ENCODE measurements around the gene YARS1.

The YARS1 gene

DNA sequence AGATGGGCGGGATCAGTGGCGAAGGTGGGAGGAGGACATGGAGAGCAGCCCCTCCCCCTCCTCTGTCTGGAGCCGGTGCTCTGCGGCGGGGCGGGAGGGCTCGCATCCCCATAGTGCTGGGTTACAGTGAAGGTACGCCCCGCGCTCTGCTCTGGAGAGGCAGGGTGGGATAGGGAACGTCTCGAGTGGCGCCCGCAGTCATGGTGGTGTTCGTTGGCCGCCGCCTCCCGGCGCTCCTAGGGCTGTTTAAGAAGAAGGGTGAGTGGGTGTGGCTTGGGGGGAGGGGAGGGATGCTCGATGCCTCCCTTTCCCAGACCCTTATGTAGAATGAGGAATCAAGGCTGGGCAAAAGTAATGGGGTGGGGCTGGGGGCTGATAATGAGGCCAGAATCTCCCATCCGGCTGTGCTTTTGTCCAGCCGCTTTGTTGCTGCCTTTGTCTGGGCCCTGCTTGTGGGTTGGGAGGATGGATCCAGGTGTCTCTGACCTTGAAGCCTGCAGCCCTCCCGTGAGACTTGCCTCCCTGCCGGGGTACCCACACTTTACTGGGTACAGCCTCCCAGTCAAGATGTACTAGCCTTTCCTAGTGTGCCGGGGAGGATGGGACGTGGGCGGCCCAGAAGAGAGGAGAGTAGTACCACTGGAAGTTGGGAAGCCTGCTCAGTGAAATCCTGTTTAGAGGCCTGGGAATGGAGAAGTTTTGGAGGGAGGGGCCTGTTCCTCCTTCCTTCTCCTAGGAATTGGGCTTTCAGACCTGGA is 51.4 kb downstream of the YARS1 start:
- H3K4me3 ChIP-seq (ENCODE audit: control insufficient read depth, low read depth, low read length): no peak overlapping the region
- DNase-seq (ENCODE audit: low read depth): no peak
- TF ChIP-seq, protein P1, sequence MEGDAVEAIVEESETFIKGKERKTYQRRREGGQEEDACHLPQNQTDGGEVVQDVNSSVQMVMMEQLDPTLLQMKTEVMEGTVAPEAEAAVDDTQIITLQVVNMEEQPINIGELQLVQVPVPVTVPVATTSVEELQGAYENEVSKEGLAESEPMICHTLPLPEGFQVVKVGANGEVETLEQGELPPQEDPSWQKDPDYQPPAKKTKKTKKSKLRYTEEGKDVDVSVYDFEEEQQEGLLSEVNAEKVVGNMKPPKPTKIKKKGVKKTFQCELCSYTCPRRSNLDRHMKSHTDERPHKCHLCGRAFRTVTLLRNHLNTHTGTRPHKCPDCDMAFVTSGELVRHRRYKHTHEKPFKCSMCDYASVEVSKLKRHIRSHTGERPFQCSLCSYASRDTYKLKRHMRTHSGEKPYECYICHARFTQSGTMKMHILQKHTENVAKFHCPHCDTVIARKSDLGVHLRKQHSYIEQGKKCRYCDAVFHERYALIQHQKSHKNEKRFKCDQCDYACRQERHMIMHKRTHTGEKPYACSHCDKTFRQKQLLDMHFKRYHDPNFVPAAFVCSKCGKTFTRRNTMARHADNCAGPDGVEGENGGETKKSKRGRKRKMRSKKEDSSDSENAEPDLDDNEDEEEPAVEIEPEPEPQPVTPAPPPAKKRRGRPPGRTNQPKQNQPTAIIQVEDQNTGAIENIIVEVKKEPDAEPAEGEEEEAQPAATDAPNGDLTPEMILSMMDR (IDR thresholded peaks at IDR 0.05; ENCODE audit: control insufficient read depth, insufficient read depth, low read depth, low read length, missing control alignments): no peak

DNA sequence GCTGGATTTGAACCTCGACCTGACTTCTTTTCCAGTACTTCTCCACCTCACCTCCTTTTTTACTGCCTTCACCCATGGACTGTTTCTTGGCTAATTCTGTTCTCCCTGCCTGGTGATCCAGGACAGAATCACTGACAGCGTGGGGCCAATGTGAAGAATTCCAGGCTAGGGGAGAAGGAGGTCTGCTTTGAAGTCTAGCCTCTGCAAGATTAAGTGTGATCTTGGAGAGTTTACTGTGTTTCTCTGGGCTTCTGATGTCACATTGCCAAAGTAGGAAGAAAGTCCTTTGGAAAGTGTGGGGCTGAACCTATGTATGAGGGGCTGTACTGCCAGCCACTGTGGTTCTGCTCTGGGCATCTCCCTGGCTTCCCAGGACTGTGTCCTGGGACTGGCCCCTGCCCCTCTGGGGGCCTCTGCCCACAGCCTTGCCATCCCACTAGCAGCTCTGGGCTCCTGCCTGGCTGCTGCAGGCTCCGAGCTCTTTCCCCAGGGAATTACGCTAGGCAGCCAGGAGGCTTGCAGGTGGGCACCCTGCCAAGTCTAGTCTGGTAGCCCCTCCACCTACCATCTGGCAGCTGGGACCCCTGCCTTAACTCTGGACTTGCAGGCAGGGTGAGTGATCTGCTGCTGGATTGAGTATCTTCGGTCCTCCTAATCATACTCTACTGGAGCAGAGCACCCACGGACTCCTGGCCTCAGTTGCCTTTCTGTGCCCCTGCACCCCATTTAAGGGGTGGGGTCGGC is 52.2 kb downstream of the YARS1 start:
- TF ChIP-seq, protein P1 (IDR thresholded peaks at IDR 0.05; ENCODE audit: control insufficient read depth, insufficient read depth, low read depth, low read length, missing control alignments): no peak
- no peak overlapping the region for H3K4me3 ChIP-seq (ENCODE audit: control insufficient read depth, low read depth, low read length)
- DNase-seq (ENCODE audit: low read depth): no peak

DNA sequence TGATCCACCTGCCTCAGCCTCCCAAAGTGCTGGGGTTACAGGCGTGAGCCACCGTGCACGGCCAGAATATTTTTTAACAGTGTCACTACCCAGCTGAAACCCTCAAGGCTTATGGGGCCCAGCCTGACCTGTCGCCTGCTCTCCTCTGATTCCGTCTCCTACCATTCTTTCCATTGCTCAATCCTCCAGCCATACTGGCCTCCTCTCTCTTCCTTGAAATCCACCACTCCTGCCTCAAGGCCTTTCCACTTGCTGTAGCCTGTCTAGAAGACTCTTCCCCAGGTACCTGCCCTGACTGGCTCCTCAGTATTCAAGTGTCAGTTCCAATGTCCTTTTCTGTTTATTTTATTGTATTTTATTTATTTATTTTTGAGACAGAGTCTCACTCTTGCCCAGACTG is 53.9 kb downstream of the YARS1 start:
- TF ChIP-seq, protein P1 (IDR thresholded peaks at IDR 0.05; ENCODE audit: control insufficient read depth, insufficient read depth, low read depth, low read length, missing control alignments): no peak
- no peak overlapping the region for H3K4me3 ChIP-seq (ENCODE audit: control insufficient read depth, low read depth, low read length)
- no peak for DNase-seq (ENCODE audit: low read depth)

DNA sequence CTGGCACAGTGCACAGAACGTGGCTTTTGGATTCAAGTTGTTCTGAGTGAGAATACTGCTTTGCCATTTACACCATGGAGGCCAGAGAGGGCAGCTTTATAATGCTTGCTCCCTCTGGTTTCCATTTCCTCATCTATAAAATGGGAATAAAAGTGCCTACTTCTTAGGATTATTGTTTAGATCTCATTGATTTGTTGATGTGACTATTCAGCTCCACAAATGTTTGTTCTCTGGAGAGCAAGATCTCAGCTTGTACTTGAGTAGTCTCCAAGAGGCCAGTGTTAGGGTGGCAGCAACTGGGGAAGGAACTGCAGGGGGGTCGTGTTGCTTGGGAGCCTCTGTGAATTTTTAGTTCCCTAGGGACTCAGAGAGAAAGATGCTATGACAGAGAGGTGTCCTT is 55.2 kb downstream of the YARS1 start:
- no peak overlapping the region for H3K4me3 ChIP-seq (ENCODE audit: control insufficient read depth, low read depth, low read length)
- TF ChIP-seq, protein P1 (IDR thresholded peaks at IDR 0.05; ENCODE audit: control insufficient read depth, insufficient read depth, low read depth, low read length, missing control alignments): no peak
- no peak for DNase-seq (ENCODE audit: low read depth)

DNA sequence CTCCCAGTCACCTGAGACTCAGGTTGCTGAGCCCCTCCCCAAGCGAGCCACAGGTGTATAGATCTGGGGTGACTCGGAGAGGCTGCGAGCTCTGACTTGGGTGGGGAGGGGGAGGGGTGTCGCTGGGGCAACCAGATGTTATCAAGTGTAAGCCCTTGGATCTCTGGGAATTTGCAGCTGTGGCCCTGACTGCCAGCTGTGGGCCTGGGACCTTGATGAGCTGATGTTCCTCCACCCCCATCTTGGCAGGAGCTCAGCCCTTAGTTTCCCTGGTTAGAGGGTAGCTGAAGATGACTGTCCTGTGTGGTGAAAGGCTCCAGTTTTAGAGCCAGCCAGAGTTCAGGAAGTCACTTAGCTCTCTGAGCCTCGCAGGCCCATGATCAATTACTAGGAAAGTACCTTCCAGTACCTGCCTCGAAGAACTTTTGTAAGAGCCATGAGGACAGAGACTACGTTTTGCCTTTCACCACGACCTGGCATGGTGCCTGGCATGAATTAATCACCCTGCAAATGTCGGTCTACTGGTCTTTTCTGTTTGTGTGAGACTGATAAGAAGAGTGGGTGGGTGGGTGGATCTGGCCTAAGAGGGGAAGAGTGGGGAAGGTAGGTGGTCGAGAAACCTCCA is 55.8 kb downstream of the YARS1 start:
- peak; percentile 33 for DNase-seq (ENCODE audit: low read depth)
- no peak overlapping the region for H3K4me3 ChIP-seq (ENCODE audit: control insufficient read depth, low read depth, low read length)
- TF ChIP-seq, protein P1 (IDR thresholded peaks at IDR 0.05; ENCODE audit: control insufficient read depth, insufficient read depth, low read depth, low read length, missing control alignments): no peak

DNA sequence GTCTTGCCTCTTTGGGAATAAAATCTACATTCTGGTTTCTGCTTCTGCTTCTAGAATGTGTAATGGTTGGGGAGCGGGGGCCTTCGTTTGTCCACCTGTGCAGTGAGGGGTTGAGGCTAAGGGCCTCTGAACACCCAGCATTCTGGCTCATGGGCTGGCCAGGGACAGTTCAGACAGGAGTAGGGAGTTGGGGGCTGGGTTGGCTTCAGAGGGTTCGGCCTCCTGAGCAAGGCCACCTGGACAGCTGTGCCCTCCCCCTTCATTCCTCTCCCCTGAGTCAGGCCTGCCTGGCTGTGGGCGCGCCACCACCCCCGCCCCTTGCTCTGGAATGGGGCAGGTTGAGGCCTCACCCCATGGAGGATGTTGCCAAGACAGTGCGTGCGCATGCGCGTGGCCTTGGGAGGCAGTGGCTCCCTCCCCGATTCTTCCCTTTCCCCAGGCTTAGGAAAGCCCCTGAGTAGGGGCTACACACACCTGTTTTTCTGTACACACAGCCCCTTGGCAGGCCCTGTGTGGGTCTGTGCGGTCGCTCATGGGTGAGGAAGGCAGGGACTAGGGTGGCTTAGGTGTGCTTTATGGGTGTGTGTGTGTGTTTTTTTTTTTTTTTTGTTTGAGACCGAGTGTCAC is 57.0 kb downstream of the YARS1 start:
- DNase-seq (ENCODE audit: low read depth): no peak
- TF ChIP-seq, protein P1 (IDR thresholded peaks at IDR 0.05; ENCODE audit: control insufficient read depth, insufficient read depth, low read depth, low read length, missing control alignments): no peak
- no peak overlapping the region for H3K4me3 ChIP-seq (ENCODE audit: control insufficient read depth, low read depth, low read length)
